Measurements from ENCODE around the gene RBM47. TPM values are rescaled to one million over a fixed set of nuclear protein-coding genes. Genes with fewer than 3 reads are reported as not detected.

RBM47 gene
- total and polyA plus RNA-seq, 8 donors: 12.3 to 59.6 (median 32.4) TPM

DNA sequence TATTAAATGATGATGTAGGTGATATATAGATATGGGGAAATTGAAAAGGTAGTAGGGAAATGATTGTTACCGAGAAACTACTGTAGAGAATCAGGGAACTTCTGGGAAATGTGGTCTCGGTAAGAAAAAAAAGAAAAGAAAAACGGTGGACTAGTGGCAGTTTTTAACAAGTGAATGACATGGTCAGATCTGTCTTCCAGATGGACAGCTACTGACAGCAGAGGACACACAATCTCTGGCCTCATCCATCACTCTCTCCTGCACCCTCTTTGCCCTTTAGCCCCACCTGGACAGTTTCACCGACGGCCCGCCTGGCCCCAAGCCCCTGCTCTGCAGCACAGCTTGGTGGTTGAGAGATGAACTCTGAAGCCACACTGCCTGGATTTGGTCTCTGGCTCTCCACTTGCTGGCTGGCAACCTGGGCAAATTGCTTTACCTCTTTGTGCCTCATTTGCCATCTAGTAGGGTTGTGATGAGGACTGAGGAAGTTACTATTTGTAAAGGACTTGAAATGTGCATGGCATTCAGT, 23.4 kb downstream of the RBM47 start:
- Histone ChIP-seq H3K9me3 (no peaks in the 10 kb centered on the region), H3K4me1 (no peaks in the 10 kb centered on the region), H3K27me3 (no peaks in the 10 kb centered on the region), H3K4me3 (no peak overlapping the region), H3K36me3 (no peaks in the 10 kb centered on the region), H3K27ac (no peak overlapping the region)
- 76 to 79% methylated on average over 6 of the region's 6 CpGs for WGBS, 2 donors
- no peak for FAIRE-seq
- DNase-seq: no peak
- ATAC-seq: peak in 3 of 4 donors; percentile 39 to 52 (median 49)
- TF ChIP-seq, protein P1, sequence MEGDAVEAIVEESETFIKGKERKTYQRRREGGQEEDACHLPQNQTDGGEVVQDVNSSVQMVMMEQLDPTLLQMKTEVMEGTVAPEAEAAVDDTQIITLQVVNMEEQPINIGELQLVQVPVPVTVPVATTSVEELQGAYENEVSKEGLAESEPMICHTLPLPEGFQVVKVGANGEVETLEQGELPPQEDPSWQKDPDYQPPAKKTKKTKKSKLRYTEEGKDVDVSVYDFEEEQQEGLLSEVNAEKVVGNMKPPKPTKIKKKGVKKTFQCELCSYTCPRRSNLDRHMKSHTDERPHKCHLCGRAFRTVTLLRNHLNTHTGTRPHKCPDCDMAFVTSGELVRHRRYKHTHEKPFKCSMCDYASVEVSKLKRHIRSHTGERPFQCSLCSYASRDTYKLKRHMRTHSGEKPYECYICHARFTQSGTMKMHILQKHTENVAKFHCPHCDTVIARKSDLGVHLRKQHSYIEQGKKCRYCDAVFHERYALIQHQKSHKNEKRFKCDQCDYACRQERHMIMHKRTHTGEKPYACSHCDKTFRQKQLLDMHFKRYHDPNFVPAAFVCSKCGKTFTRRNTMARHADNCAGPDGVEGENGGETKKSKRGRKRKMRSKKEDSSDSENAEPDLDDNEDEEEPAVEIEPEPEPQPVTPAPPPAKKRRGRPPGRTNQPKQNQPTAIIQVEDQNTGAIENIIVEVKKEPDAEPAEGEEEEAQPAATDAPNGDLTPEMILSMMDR (IDR thresholded peaks at IDR 0.05): no peak
- intact Hi-C loops (cut with DNase I): no loop called here

DNA sequence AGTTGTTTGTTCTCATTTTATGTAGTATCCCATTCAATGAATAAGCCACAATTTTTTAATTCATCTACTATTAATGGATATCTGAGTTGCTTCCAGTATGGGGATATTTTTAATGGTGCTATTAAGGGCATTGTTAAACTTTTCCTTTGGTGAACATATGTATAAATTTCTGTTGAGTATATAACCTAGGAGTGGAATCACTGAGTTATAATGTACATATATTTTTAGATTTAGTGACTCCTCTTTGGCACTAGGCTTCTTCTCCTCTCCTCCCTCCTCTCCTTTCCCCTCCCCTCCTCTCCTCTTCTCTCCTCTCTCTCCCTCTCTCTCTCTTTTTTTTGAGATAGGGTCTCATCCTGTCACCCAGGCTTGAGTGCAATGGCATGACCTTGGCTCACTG, 26.4 kb downstream of the RBM47 start:
- no peak for FAIRE-seq
- Histone ChIP-seq H3K27ac (no peak overlapping the region), H3K4me3 (no peak overlapping the region), H3K9me3 (no peaks in the 10 kb centered on the region), H3K27me3 (no peaks in the 10 kb centered on the region), H3K4me1 (no peaks in the 10 kb centered on the region), H3K36me3 (no peaks in the 10 kb centered on the region)
- no peak for ATAC-seq
- intact Hi-C loops (cut with DNase I): no loop called here
- no peak for DNase-seq
- TF ChIP-seq, protein P1 (IDR thresholded peaks at IDR 0.05): no peak

DNA sequence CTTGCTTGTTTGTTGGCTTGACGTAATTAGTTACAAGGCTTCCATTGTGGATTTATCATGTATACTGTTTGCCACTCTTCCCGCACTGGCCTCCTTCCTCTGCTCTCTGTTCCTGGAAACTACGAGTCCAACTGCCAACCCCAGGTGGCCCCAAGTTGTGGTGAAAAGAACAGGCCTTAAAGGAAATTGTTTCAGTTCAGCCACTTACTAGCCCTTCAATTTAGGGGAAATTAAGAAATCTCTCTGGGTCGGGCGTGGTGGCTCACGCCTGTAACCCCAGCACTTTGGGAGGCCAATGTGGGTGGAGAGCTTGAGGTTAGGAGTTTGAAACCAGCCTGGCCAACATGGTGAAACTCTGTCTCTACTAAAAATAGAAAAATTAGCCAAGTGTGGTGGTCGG, 28.0 kb downstream of the RBM47 start:
- DNase-seq (no peak), FAIRE-seq (no peak), ATAC-seq (peak in 2 of 4 donors; percentile 9 to 60)
- Histone ChIP-seq H3K4me3 (no peak overlapping the region), H3K36me3 (no peaks in the 10 kb centered on the region), H3K27me3 (no peaks in the 10 kb centered on the region), H3K4me1 (no peaks in the 10 kb centered on the region), H3K27ac (peak overlapping the region in 1 of 4 donors; percentile 23), H3K9me3 (no peaks in the 10 kb centered on the region)
- TF ChIP-seq, protein P1 (IDR thresholded peaks at IDR 0.05): no peak
- intact Hi-C loops (cut with DNase I): no loop called here
- WGBS, 2 donors: 87 to 92% methylated on average over 7 of the region's 7 CpGs

DNA sequence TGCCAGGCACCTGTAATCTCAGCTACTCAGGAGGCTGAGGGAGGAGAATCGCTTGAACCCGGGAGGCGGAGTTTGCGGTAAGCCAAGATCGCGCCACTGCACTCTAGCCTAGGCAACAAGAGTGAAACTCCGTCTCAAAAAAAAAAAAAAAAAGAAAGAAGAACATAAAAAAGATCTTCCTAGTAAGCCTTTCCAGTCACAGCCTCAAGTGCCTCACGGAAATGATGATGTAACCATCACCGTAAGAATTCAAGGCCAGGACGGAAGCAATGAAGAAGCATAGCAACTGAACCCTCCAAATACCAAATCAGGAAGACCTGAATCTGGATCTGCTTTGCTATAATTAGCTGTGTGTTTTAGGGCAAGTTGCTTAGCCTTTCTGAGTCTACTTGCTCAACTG, 28.8 kb downstream of the RBM47 start:
- H3K27ac ChIP-seq: peak overlapping the region in 1 of 4 donors; percentile 23

DNA sequence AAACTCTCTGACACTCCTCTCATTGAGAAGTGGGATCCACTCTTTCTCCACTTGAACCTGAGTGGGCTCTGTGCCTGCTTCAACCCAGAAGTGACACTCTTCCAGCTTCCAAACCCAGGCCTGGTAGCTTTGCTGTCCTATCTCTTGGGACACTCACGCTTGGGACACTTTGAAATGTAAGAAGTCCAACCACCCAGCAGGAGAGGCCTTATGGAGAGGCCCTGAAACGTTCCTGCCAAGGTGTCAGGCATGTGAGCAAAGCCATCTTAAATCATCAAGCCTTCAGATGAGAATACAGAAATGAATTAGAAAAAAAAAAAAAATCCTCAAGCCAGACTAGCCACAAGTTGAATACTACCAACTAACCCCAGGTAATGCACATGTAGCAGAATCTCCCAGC, 30.2 kb downstream of the RBM47 start:
- Histone ChIP-seq H3K27ac (no peak overlapping the region), H3K27me3 (no peaks in the 10 kb centered on the region), H3K4me1 (peaks cover 0 to 8% (median 0%) of the 10 kb centered on the region in 3 donors), H3K4me3 (no peak overlapping the region), H3K9me3 (no peaks in the 10 kb centered on the region), H3K36me3 (no peaks in the 10 kb centered on the region)
- FAIRE-seq: no peak
- TF ChIP-seq, protein P1 (IDR thresholded peaks at IDR 0.05): no peak
- 82 to 84% methylated on average over 2 of the region's 2 CpGs for WGBS, 2 donors
- DNase-seq: no peak
- intact Hi-C loops (cut with DNase I): no loop called here
- no peak for ATAC-seq

More for the DNA sequence above, 28.8 kb downstream of the RBM47 start:
- DNase-seq (no peak), ATAC-seq (peak in 2 of 4 donors; percentile 63 to 71), FAIRE-seq (no peak)
- 92 to 93% methylated on average over 10 of the region's 10 CpGs for WGBS, 2 donors
- no peaks in the 10 kb centered on the region for H3K36me3 ChIP-seq
- H3K9me3 ChIP-seq: no peaks in the 10 kb centered on the region
- H3K4me1 ChIP-seq: no peaks in the 10 kb centered on the region
- H3K27me3 ChIP-seq: no peaks in the 10 kb centered on the region
- no peak overlapping the region for H3K4me3 ChIP-seq
- TF ChIP-seq, protein P1 (IDR thresholded peaks at IDR 0.05): no peak
- intact Hi-C loops (cut with DNase I): no loop called here

All from pancreas (tissue), 10 donors.